ENCODE measurements around the gene BCL6B.

Gene BCL6B

GRCh38 chr17:7064261-7064660 lies 41.4 kb downstream of the BCL6B start:
- DNase-seq, result no peak

GRCh38 chr17:7067198-7067597 lies 44.3 kb downstream of the BCL6B start:
- DNase-seq, result no peak

GRCh38 chr17:7068268-7068667 lies 45.4 kb downstream of the BCL6B start:
- no peak for DNase-seq

GRCh38 chr17:7070712-7071111 lies 47.9 kb downstream of the BCL6B start:
- DNase-seq, result no peak

- no peak for DNase-seq
Observed at GRCh38 chr17:7072406-7072805, 49.6 kb downstream of the BCL6B start.

GRCh38 chr17:7074931-7075330 lies 52.1 kb downstream of the BCL6B start:
- DNase-seq, result no peak

- DNase-seq, result no peak
Observed at GRCh38 chr17:7077911-7078546, 55.2 kb downstream of the BCL6B start.

GRCh38 chr17:7078711-7079110 lies 55.9 kb downstream of the BCL6B start:
- DNase-seq, result no peak

All from DMS79 treated with DMSO at 0.1 percent for 48 hours (cell line).